Tibial nerve (tissue), 4 donors: ENCODE data around the gene TPK1.

Source experiments
- EP300 ChIP-seq, 2 donors: sonication (generic); formaldehyde crosslinking; IDR thresholded peaks; one replicate each; pipeline ENCODE4 v1.6.1; 2017; ENCODE audit warnings: antibody characterized with exemption in 2 of 2, mild to moderate bottlenecking in 1 of 2
- TF ChIP-seq, protein P1 (sequence below), 5 experiments: fragments of 200-600 bp in 3 of 5; fragments of 450-650 bp in 2 of 5; sonication (generic) in 3 of 5; IDR thresholded peaks; one replicate each; pipeline ENCODE4 v1.5.1; 2016 to 2019; ENCODE audit warnings: antibody characterized with exemption in 5 of 5, mild to moderate bottlenecking in 3 of 5, moderate library complexity in 2 of 5

DNA sequence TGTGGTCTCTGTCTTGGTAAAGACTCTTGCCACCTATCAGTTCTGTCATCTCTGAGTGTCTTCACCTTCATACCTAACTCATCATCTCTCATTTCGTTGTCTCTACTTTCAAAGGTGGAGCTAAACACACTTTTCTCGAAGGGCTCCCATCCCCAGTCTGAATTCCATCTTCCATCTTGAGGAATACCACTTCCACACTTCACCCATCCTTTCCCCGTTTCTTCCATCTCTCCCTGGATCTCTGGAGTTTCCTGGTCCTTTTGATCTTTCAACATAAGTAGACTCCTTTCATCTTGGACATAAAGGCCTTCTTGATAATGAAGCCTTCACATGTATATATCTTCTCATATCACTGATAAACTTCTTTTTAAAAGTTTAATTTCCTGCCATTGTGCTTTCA, 311.6 kb downstream of the TPK1 start:
- TF ChIP-seq, protein P1, sequence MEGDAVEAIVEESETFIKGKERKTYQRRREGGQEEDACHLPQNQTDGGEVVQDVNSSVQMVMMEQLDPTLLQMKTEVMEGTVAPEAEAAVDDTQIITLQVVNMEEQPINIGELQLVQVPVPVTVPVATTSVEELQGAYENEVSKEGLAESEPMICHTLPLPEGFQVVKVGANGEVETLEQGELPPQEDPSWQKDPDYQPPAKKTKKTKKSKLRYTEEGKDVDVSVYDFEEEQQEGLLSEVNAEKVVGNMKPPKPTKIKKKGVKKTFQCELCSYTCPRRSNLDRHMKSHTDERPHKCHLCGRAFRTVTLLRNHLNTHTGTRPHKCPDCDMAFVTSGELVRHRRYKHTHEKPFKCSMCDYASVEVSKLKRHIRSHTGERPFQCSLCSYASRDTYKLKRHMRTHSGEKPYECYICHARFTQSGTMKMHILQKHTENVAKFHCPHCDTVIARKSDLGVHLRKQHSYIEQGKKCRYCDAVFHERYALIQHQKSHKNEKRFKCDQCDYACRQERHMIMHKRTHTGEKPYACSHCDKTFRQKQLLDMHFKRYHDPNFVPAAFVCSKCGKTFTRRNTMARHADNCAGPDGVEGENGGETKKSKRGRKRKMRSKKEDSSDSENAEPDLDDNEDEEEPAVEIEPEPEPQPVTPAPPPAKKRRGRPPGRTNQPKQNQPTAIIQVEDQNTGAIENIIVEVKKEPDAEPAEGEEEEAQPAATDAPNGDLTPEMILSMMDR (IDR thresholded peaks at IDR 0.05), result no peak
- no peak for TF ChIP-seq EP300 (IDR thresholded peaks at IDR 0.05)
